ENCODE data around the gene THRA. TPM values are rescaled to one million over a fixed set of nuclear protein-coding genes. Genes with fewer than 3 reads are reported as not detected.

THRA gene
- total and polyA plus RNA-seq, 9 of the 15 experiments (the other 6 are each of a cell fraction or from before 2014, with no cell fraction given) = 0.34 to 23.4 (median 12.7) TPM

DNA sequence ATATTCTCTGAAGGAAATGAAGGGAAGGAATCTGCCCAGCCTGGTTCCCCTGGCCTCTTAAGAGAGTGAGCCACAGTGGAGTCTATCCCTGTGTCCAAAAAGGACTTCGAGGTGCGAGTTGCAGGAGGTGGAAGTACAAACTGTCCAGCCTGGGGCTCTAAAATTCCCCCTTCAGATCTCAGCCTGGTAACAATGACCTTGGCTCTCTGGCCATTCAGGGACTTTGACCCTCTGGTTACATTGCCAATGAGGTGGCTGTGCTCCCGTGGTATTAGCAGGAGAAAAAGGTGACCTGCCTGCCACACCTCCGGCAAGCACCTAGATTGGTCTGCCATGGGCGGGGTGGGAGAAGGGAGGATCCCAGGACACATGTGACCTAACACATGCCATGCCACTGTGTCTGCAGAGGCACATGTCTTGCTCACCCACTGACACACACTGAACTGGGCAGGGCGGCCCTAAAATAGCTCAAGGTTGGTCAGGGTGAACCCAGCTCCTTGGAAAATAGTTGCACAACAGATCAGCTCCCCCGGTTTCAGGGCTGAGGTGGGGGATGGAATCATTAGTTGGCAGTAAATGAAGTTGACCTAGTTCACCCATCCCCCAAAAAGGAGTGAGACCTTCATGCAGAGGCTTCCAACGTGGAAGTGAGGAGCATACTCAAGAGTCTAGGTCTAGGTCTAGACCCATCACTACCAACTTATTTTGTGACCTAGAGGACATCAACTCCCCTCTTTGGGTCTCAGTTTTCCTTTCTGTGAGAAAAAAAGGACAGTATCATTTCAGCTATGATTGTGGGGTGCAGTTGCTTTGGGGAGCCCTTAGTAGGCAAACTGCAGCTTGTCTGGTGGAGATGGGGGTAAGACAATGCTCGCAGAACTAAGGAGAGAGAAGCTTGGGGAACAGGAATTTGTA lies 35.4 kb downstream of the THRA start:
- Histone ChIP-seq H3K4me1 (replicated peaks in 1 of 2; ENCODE audit: control insufficient read depth in 2 of 2, insufficient read depth in 2 of 2, low read length in 2 of 2) (peaks cover 38 to 53% of the 10 kb centered on the region in 2 experiments), H3K9me1 (ENCODE audit: control insufficient read depth, insufficient read depth, low read length) (peaks cover 4% of the 10 kb centered on the region), H3K27ac (ENCODE audit: extremely low read depth, low read depth, low read length) (peak overlapping the region; percentile 100), H3K79me2 (ENCODE audit: control insufficient read depth, insufficient read depth, low read length) (peaks cover 28% of the 10 kb centered on the region), H4K20me1 (replicated peaks; ENCODE audit: control insufficient read depth, insufficient read depth, low read length) (no peaks in the 10 kb centered on the region), H2AFZ (ENCODE audit: low read depth, low read length) (peak overlapping the region; percentile 93), H3K27me3 (ENCODE audit: control insufficient read depth in 2 of 2, insufficient read depth in 2 of 2, low read length in 2 of 2) (no peaks in the 10 kb centered on the region), H3K4me2 (ENCODE audit: insufficient read depth, low read length) (peak overlapping the region; percentile 91), H3K9me3 (replicated peaks; ENCODE audit: control insufficient read depth, insufficient read depth, low read depth, low read length) (no peaks in the 10 kb centered on the region), H3K4me3 (peak overlapping the region; percentile 36; the same call in 1 of the 2 replicates), H3K9ac (ENCODE audit: insufficient read depth in 1 of 2, low read depth in 2 of 2, low read length in 2 of 2) (peak overlapping the region; percentile 83 to 90), H3K36me3 (ENCODE audit: control insufficient read depth, insufficient read depth, low read length) (peaks cover 55% of the 10 kb centered on the region; the same call in 2 of the 3 replicates)
- CTCF ChIA-PET (ENCODE audit: low intra/inter-chr PET ratio) = no interaction called here
- DNase-seq (ENCODE audit: extremely low read depth in 1 of 4, low spot score in 3 of 4) = peak in 3 of 4 experiments; percentile 39 to 51 (median 47)
- in situ Hi-C loops (cut with MboI) = no loop called here
- TSS peak; percentile 25 for BruUV-seq (replicated peaks)
- ATAC-seq = no peak
- intact Hi-C loops (cut with micrococcal nuclease) = no loop called here
- POLR2A ChIA-PET = interaction anchor here (0.6 to 5.6 kb wide), 10 partner anchors 8 to 113 kb away, joined by 3 to 66 read pairs (median 4); partner anchors contain the start of gene MED24
- FAIRE-seq = no peak
- WGBS (ENCODE audit: insufficient coverage, low coverage, missing lambda C conversion rate) = 41% methylated on average over 9 of the region's 9 CpGs
- no peak for TF ChIP-seq GATA2 (CRISPR knock-in tag; IDR thresholded peaks at IDR 0.05)
- TF ChIP-seq CCNT2 (IDR thresholded peaks at IDR 0.05; ENCODE audit: borderline replicate concordance, extremely low read depth, insufficient read length, low read depth, low read length) = no peak
- TF ChIP-seq ZNF583 (CRISPR knock-in tag; IDR thresholded peaks at IDR 0.05) = no peak
- TF ChIP-seq ARID1B (IDR thresholded peaks at IDR 0.05) = no peak
- TF ChIP-seq SMARCE1 (IDR thresholded peaks at IDR 0.05) = no peak
- TF ChIP-seq ZNF668 (CRISPR knock-in tag; IDR thresholded peaks at IDR 0.05) = no peak
- TF ChIP-seq CTBP1 (IDR thresholded peaks at IDR 0.05; ENCODE audit: borderline replicate concordance) = no peak
- no peak for TF ChIP-seq NR4A1 (CRISPR knock-in tag; IDR thresholded peaks at IDR 0.05)
- TF ChIP-seq NR4A1 (tag; IDR thresholded peaks at IDR 0.05) = peak; percentile 69
- peak; percentile 81; the same call in 1 of the 2 replicates for TF ChIP-seq THRAP3 (IDR thresholded peaks at IDR 0.05; ENCODE audit: borderline replicate concordance)
- TF ChIP-seq EZH2 (IDR thresholded peaks at IDR 0.05; ENCODE audit: borderline replicate concordance, low read depth, low read length) = no peak
- no peak for TF ChIP-seq SRSF1 (IDR thresholded peaks at IDR 0.05; ENCODE audit: low read depth, low read length)
- peak; percentile 49; the same call in 1 of the 2 replicates for TF ChIP-seq GTF2A2 (tag; IDR thresholded peaks at IDR 0.05)
- no peak for TF ChIP-seq ZC3H4 (CRISPR knock-in tag; IDR thresholded peaks at IDR 0.05; ENCODE audit: borderline replicate concordance)
- no peak for TF ChIP-seq ZNF3 (CRISPR knock-in tag; IDR thresholded peaks at IDR 0.05)
- TF ChIP-seq LEF1 (IDR thresholded peaks at IDR 0.05) = no peak
- no peak for TF ChIP-seq DPF2 (IDR thresholded peaks at IDR 0.05)
- TF ChIP-seq TRIM28 (IDR thresholded peaks at IDR 0.05) = 0 out of 2 replicates have a peak, but pooled peaks have one; percentile 51
- 0 out of 2 replicates have a peak, but pooled peaks have one; percentile 23 for TF ChIP-seq FOXM1 (IDR thresholded peaks at IDR 0.05; ENCODE audit: low read depth)
- no peak for TF ChIP-seq FOXM1 (CRISPR knock-in tag; IDR thresholded peaks at IDR 0.05; ENCODE audit: low read depth)
- TF ChIP-seq ZBTB43 (CRISPR knock-in tag; IDR thresholded peaks at IDR 0.05) = 0 out of 2 replicates have a peak, but pooled peaks have one; percentile 30
- no peak for TF ChIP-seq ZSCAN32 (CRISPR knock-in tag; IDR thresholded peaks at IDR 0.05)
- TF ChIP-seq KAT7 (CRISPR knock-in tag; IDR thresholded peaks at IDR 0.05; ENCODE audit: borderline replicate concordance) = no peak
- no peak for TF ChIP-seq ZNF77 (CRISPR knock-in tag; IDR thresholded peaks at IDR 0.05)
- TF ChIP-seq CSDE1 (IDR thresholded peaks at IDR 0.05) = peak in 1 of 2 experiments; percentile 41; a peak in 1 of 4 replicates

Data from K562 (cell line).